Suppressor macrophage (primary cell): ENCODE data around the gene SLF2.

Source experiments
- DNase-seq, 4 experiments: peaks; one replicate each; pipeline ENCODE4 v3.0.0-alpha.2; 2020 to 2022
- total RNA-seq, 17 experiments: gene quantifications; one replicate each; lab custom pipeline; 2026; ENCODE audit warnings: mixed read lengths in 6 of 17, inconsistent platforms in 3 of 17; lab: John Stamatoyannopoulos, UW

SLF2 gene
- 18.7 to 178 (median 105) reads per million in 17 experiments for total RNA-seq

- peak; percentile 97 to 99 (median 98) for DNase-seq
Observed at GRCh38 chr10:100912605-100913469, at the start of gene SLF2. Gene SLF2, plus strand, starts transcription at chr10:100912963. Its CDS starts 148 bp downstream, at chr10:100913111.

GRCh38 chr10:100863433-100863832 lies 49.3 kb upstream of the SLF2 start:
- no peak for DNase-seq

- DNase-seq: no peak
Observed at GRCh38 chr10:100864036-100864885, 48.5 kb upstream of the SLF2 start.

GRCh38 chr10:100864978-100865377 lies 47.8 kb upstream of the SLF2 start:
- no peak for DNase-seq

- no peak for DNase-seq
Observed at GRCh38 chr10:100866010-100866409, 46.8 kb upstream of the SLF2 start.

GRCh38 chr10:100866575-100867098 lies 46.1 kb upstream of the SLF2 start:
- DNase-seq: no peak

- no peak for DNase-seq
Observed at GRCh38 chr10:100867261-100867963, 45.4 kb upstream of the SLF2 start.

- no peak for DNase-seq
Observed at GRCh38 chr10:100868382-100868781, 44.4 kb upstream of the SLF2 start.

- DNase-seq: no peak
Observed at GRCh38 chr10:100869399-100869798, 43.4 kb upstream of the SLF2 start.

GRCh38 chr10:100872034-100872791 lies 40.5 kb upstream of the SLF2 start:
- peak; percentile 41 to 71 (median 54) for DNase-seq

GRCh38 chr10:100873146-100873826 lies 39.5 kb upstream of the SLF2 start:
- DNase-seq: no peak

GRCh38 chr10:100873827-100874326 lies 38.9 kb upstream of the SLF2 start:
- DNase-seq: no peak

- DNase-seq: no peak
Observed at GRCh38 chr10:100874702-100875483, 37.9 kb upstream of the SLF2 start.

GRCh38 chr10:100875484-100876166 lies 37.1 kb upstream of the SLF2 start:
- no peak for DNase-seq

- no peak for DNase-seq
Observed at GRCh38 chr10:100876585-100877460, 35.9 kb upstream of the SLF2 start.

- no peak for DNase-seq
Observed at GRCh38 chr10:100877461-100877850, 35.3 kb upstream of the SLF2 start.

- DNase-seq: peak; percentile 47 to 67 (median 64)
Observed at GRCh38 chr10:100878291-100878910, 34.4 kb upstream of the SLF2 start.
